HEK293 (cell line): ENCODE data around the gene PHACTR1.

ENCODE experiments used
- CTCF ChIA-PET: fragments of 350-600 bp; formaldehyde crosslinking; extraction: SDS; loops from one replicate; lab custom pipeline; 2021; ENCODE audit warnings: antibody characterized with exemption; lab: Yijun Ruan, JAX
- POLR2A ChIA-PET: fragments of 300-600 bp; formaldehyde crosslinking; extraction: SDS; loops from one replicate; lab custom pipeline; 2020; ENCODE audit warnings: antibody characterized with exemption, inconsistent platforms; lab: Yijun Ruan, JAX
- H3K27ac ChIP-seq: fragments of 200-500 bp; sonication (Bioruptor generic); 2 replicates; pipeline ENCODE4 v1.5.1; 2014; ENCODE audit warnings: low read depth, low read length, control low read depth, inconsistent platforms; ENCODE audit errors: extremely low read depth
- H3K36me3 ChIP-seq, 2 experiments: fragments of 200-500 bp in 1 of 2; sonication (Bioruptor generic) in 1 of 2; 1 replicate in 1 of 2; 2 replicates in 1 of 2; pipeline ENCODE4 v1.5.1; 2014 to 2017; ENCODE audit warnings: inconsistent platforms in 2 of 2, low read length in 2 of 2; ENCODE audit not compliant: control insufficient read depth in 2 of 2, insufficient read depth in 1 of 2
- H3K4me1 ChIP-seq: fragments of 200-500 bp; sonication (Bioruptor generic); 2 replicates; pipeline ENCODE4 v1.5.1; 2014; ENCODE audit warnings: mild to moderate bottlenecking, low read length, inconsistent platforms; ENCODE audit not compliant: control insufficient read depth, insufficient read depth
- H3K4me3 ChIP-seq: 2 replicates; pipeline ENCODE4 v1.5.1; 2011; ENCODE audit warnings: low read depth, mild to moderate bottlenecking, control low read depth, low read length, moderate library complexity
- H3K9me3 ChIP-seq: fragments of 200-500 bp; sonication (Bioruptor generic); 2 replicates; pipeline ENCODE4 v1.5.1; 2014; ENCODE audit warnings: low read depth, low read length, inconsistent platforms; ENCODE audit not compliant: control insufficient read depth, insufficient read depth
- FEZF1 ChIP-seq: fragments of 450-650 bp; formaldehyde crosslinking; IDR thresholded peaks from 2 replicates; pipeline ENCODE4 v1.5.1; 2016; ENCODE audit warnings: missing biosample characterization, missing genetic modification characterization
- MEIS1 ChIP-seq: sonication (generic); formaldehyde crosslinking; IDR thresholded peaks from 2 replicates; pipeline ENCODE4 v1.8.1; 2022; ENCODE audit warnings: missing genetic modification reagents, mild to moderate bottlenecking, borderline replicate concordance
- MZF1 ChIP-seq: fragments of 450-650 bp; formaldehyde crosslinking; IDR thresholded peaks from 2 replicates; pipeline ENCODE4 v1.5.1; 2017; ENCODE audit warnings: missing biosample characterization, missing genetic modification characterization, borderline replicate concordance
- SP2 ChIP-seq: fragments of 450-650 bp; formaldehyde crosslinking; IDR thresholded peaks from 2 replicates; pipeline ENCODE4 v1.5.1; 2016; ENCODE audit warnings: missing biosample characterization, missing genetic modification characterization
- SP3 ChIP-seq: fragments of 450-650 bp; formaldehyde crosslinking; IDR thresholded peaks from 2 replicates; pipeline ENCODE4 v1.5.1; 2016; ENCODE audit warnings: missing biosample characterization, missing genetic modification characterization
- ZIC2 ChIP-seq: fragments of 450-650 bp; formaldehyde crosslinking; IDR thresholded peaks from 2 replicates; pipeline ENCODE4 v1.5.1; 2016; ENCODE audit warnings: missing biosample characterization, missing genetic modification characterization
- ZNF114 ChIP-seq: fragments of 450-650 bp; formaldehyde crosslinking; IDR thresholded peaks from 2 replicates; pipeline ENCODE4 v1.5.0; 2017; ENCODE audit warnings: missing biosample characterization, missing genetic modification characterization
- ZNF146 ChIP-seq: fragments of 450-650 bp; formaldehyde crosslinking; IDR thresholded peaks from 2 replicates; pipeline ENCODE4 v1.5.1; 2016; ENCODE audit warnings: missing biosample characterization, missing genetic modification characterization
- ZNF155 ChIP-seq: fragments of 450-650 bp; formaldehyde crosslinking; IDR thresholded peaks from 2 replicates; pipeline ENCODE4 v1.5.1; 2016; ENCODE audit warnings: missing biosample characterization, missing genetic modification characterization
- ZNF223 ChIP-seq: fragments of 450-650 bp; formaldehyde crosslinking; IDR thresholded peaks from 2 replicates; pipeline ENCODE4 v1.5.1; 2016; ENCODE audit warnings: missing biosample characterization, missing genetic modification characterization
- ZNF621 ChIP-seq: fragments of 450-650 bp; formaldehyde crosslinking; IDR thresholded peaks from 2 replicates; pipeline ENCODE4 v1.5.1; 2017; ENCODE audit warnings: missing biosample characterization, missing genetic modification characterization
- ZNF629 ChIP-seq: fragments of 450-650 bp; formaldehyde crosslinking; IDR thresholded peaks from 2 replicates; pipeline ENCODE4 v1.5.1; 2017; ENCODE audit warnings: missing biosample characterization, missing genetic modification characterization
- ZNF830 ChIP-seq: fragments of 450-650 bp; IDR thresholded peaks from 2 replicates; pipeline ENCODE4 v1.5.0; 2018; ENCODE audit warnings: missing biosample characterization, missing genetic modification characterization, low read depth, mild to moderate bottlenecking, moderate library complexity
- TF ChIP-seq, protein P1 (sequence below): fragments of 450-650 bp; formaldehyde crosslinking; IDR thresholded peaks from 2 replicates; pipeline ENCODE4 v1.5.1; 2016; ENCODE audit warnings: missing biosample characterization, missing genetic modification characterization
- TF ChIP-seq, protein P2 (sequence below): fragments of 450-650 bp; formaldehyde crosslinking; IDR thresholded peaks from 2 replicates; pipeline ENCODE4 v1.5.1; 2016; ENCODE audit warnings: missing biosample characterization, missing genetic modification characterization
- TF ChIP-seq, protein P3 (sequence below): fragments of 450-650 bp; formaldehyde crosslinking; IDR thresholded peaks from 2 replicates; pipeline ENCODE4 v1.5.1; 2017; ENCODE audit warnings: missing biosample characterization, missing genetic modification characterization

PHACTR1 gene

DNA sequence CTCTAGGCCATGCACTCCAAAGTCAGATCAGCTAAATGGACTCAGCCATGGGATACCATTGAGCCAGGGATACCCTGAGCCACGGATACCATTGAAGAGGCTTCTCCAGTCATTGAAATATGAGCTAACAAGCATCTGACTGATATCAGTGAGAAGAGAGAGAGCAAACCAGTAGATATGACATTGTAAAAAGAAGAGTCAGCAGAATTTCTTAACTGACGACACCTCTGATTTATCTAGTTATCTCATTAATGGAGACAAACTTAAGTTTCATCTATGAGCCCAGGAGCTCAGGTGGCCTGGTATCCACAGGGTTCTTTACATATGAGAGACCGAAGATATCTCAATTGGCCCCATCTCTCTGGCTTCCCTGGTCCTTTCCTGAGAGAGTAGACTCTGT, 471.1 kb downstream of the PHACTR1 start:
- Histone ChIP-seq H3K4me1 (no peaks in the 10 kb centered on the region), H3K27ac (no peak overlapping the region), H3K36me3 (no peaks in the 10 kb centered on the region), H3K9me3 (no peaks in the 10 kb centered on the region), H3K4me3 (no peak overlapping the region)
- ChIA-PET POLR2A (no interaction called here), CTCF (interaction anchor here (0.9 to 1.2 kb wide), 3 partner anchors 23 to 276 kb away, joined by 3 to 4 read pairs (median 4); no protein-coding TSS in a partner anchor)
- TF ChIP-seq ZNF146 (tag by site-specific recombination), result no peak
- no peak for TF ChIP-seq ZNF223 (tag by site-specific recombination)

DNA sequence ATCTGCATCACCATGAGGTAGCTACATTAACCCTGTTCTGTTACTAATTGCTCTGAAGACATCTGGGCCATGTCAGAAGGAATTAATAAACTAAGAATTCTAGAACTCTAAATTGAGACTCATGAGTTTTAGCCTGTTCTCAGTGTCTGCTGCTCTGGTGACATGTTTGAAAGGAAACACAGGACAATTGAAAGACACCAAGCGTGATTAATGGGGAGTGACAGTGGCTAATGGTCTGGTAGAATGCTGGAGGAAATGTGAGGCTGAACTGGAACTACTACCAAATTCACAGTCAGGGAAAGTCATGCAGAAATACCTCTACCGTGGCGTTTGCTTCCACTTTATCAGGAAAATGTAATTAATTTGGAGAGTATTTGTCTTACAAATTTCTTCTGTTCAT, 471.7 kb downstream of the PHACTR1 start:
- Histone ChIP-seq H3K27ac (no peak overlapping the region), H3K36me3 (no peaks in the 10 kb centered on the region), H3K9me3 (no peaks in the 10 kb centered on the region), H3K4me3 (no peak overlapping the region), H3K4me1 (no peaks in the 10 kb centered on the region)
- TF ChIP-seq MEIS1 (CRISPR knock-in tag), result 0 out of 2 replicates have a peak, but pooled peaks have one; percentile 70
- no peak for TF ChIP-seq ZNF114
- ChIA-PET CTCF (interaction anchor here (1.2 kb wide), 1 partner anchor 277 kb away, joined by 4 read pairs; no protein-coding TSS in a partner anchor), POLR2A (no interaction called here)

DNA sequence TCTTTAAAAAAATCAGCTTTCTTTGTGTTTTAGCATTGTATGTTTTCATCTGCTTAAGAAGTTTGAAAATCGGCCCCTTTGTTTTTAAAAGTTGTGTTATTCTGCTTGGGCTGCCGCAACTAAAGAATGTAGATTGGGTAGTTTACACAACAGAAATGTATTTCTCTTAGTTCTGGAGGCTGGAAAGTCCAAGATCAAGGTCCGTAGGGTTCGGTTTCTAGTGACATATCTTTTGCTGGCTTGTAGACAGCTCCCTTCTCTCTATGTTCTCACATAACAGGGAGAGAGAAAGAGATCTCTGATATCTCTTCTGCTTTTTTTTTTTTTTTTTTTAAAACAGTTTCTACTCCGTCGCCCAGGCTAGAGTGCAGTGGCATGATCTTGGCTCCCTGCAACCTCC, 473.1 kb downstream of the PHACTR1 start:
- ChIA-PET CTCF (interaction anchor here (0.6 kb wide), 1 partner anchor 96 kb away, joined by 3 read pairs; no protein-coding TSS in a partner anchor), POLR2A (no interaction called here)
- Histone ChIP-seq H3K9me3 (no peaks in the 10 kb centered on the region), H3K4me1 (no peaks in the 10 kb centered on the region), H3K36me3 (no peaks in the 10 kb centered on the region), H3K4me3 (no peak overlapping the region), H3K27ac (no peak overlapping the region)
- TF ChIP-seq, protein P1, sequence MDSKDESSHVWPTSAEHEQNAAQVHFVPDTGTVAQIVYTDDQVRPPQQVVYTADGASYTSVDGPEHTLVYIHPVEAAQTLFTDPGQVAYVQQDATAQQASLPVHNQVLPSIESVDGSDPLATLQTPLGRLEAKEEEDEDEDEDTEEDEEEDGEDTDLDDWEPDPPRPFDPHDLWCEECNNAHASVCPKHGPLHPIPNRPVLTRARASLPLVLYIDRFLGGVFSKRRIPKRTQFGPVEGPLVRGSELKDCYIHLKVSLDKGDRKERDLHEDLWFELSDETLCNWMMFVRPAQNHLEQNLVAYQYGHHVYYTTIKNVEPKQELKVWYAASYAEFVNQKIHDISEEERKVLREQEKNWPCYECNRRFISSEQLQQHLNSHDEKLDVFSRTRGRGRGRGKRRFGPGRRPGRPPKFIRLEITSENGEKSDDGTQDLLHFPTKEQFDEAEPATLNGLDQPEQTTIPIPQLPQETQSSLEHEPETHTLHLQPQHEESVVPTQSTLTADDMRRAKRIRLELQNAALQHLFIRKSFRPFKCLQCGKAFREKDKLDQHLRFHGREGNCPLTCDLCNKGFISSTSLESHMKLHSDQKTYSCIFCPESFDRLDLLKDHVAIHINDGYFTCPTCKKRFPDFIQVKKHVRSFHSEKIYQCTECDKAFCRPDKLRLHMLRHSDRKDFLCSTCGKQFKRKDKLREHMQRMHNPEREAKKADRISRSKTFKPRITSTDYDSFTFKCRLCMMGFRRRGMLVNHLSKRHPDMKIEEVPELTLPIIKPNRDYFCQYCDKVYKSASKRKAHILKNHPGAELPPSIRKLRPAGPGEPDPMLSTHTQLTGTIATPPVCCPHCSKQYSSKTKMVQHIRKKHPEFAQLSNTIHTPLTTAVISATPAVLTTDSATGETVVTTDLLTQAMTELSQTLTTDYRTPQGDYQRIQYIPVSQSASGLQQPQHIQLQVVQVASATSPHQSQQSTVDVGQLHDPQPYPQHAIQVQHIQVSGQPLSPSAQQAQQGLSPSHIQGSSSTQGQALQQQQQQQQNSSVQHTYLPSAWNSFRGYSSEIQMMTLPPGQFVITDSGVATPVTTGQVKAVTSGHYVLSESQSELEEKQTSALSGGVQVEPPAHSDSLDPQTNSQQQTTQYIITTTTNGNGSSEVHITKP, result no peak
- no peak for TF ChIP-seq FEZF1 (tag by site-specific recombination)
- TF ChIP-seq ZNF830, result no peak

DNA sequence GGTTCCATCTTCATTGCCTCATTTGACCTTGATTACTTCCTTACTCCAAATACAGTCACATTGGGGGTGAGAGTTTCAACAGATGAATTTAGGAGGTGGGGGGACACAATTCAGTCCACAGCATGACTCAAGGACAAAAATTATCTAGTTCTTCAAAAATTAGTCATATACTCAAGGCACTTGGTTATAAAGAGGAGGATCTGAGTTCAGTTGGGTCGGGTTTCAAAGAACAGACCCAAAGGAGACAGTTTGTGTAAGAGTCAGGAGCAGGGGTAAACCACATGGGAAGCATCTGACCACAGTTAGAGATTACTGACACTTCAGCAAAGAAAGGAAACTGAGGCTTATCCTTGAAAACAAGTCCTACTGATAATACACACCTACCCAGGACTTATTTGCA, 473.8 kb downstream of the PHACTR1 start:
- no peaks in the 10 kb centered on the region for H3K9me3 ChIP-seq
- no peaks in the 10 kb centered on the region for H3K36me3 ChIP-seq
- no peaks in the 10 kb centered on the region for H3K4me1 ChIP-seq
- ChIA-PET CTCF (interaction anchor here (0.6 kb wide), 1 partner anchor 95 kb away, joined by 3 read pairs; no protein-coding TSS in a partner anchor), POLR2A (no interaction called here)
- no peak overlapping the region for H3K27ac ChIP-seq
- TF ChIP-seq, protein P2, sequence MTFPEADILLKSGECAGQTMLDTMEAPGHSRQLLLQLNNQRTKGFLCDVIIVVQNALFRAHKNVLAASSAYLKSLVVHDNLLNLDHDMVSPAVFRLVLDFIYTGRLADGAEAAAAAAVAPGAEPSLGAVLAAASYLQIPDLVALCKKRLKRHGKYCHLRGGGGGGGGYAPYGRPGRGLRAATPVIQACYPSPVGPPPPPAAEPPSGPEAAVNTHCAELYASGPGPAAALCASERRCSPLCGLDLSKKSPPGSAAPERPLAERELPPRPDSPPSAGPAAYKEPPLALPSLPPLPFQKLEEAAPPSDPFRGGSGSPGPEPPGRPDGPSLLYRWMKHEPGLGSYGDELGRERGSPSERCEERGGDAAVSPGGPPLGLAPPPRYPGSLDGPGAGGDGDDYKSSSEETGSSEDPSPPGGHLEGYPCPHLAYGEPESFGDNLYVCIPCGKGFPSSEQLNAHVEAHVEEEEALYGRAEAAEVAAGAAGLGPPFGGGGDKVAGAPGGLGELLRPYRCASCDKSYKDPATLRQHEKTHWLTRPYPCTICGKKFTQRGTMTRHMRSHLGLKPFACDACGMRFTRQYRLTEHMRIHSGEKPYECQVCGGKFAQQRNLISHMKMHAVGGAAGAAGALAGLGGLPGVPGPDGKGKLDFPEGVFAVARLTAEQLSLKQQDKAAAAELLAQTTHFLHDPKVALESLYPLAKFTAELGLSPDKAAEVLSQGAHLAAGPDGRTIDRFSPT (tag by site-specific recombination), result no peak
- TF ChIP-seq ZNF155 (no peak), ZNF629 (no peak), ZIC2 (no peak), SP3 (tag by site-specific recombination) (no peak), ZNF621 (no peak), SP2 (tag by site-specific recombination) (no peak), MZF1 (no peak)
- TF ChIP-seq, protein P3, sequence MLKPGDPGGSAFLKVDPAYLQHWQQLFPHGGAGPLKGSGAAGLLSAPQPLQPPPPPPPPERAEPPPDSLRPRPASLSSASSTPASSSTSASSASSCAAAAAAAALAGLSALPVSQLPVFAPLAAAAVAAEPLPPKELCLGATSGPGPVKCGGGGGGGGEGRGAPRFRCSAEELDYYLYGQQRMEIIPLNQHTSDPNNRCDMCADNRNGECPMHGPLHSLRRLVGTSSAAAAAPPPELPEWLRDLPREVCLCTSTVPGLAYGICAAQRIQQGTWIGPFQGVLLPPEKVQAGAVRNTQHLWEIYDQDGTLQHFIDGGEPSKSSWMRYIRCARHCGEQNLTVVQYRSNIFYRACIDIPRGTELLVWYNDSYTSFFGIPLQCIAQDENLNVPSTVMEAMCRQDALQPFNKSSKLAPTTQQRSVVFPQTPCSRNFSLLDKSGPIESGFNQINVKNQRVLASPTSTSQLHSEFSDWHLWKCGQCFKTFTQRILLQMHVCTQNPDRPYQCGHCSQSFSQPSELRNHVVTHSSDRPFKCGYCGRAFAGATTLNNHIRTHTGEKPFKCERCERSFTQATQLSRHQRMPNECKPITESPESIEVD (tag by site-specific recombination), result no peak
- no peak overlapping the region for H3K4me3 ChIP-seq
